ENCODE measurements around the gene EPHB2.

Gene EPHB2

DNA sequence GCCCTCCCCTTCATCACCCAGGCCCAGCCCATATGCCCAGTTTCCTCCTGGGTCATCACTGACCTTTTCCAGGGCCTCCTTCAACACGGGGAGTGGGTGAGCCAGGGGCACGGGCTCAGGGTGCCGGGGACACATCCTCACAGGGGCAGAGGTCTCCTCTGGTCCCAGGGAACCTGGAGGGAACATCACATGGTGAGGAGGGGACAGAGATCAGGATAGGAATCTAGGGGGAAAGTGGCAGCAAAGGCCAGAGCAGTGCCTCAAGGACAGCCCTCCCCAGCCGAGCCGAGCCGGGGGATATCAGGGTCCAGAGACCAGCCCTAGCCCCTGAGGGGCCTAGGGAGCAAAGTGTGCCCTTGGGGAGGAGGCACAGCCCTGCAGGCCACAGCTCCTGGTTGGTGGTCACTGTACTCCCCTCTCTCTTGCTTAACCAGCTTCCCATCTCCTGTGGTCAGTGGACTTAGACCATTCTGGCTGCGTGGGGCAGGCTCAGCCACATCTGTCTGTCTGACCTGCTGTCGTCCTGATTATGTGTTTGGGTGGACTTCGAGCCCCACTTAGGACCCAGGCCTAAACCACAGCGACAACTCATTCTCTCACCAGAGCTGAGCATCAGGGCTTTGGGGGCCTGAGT lies 252.5 kb downstream of the EPHB2 start:
- no peak for FAIRE-seq

DNA sequence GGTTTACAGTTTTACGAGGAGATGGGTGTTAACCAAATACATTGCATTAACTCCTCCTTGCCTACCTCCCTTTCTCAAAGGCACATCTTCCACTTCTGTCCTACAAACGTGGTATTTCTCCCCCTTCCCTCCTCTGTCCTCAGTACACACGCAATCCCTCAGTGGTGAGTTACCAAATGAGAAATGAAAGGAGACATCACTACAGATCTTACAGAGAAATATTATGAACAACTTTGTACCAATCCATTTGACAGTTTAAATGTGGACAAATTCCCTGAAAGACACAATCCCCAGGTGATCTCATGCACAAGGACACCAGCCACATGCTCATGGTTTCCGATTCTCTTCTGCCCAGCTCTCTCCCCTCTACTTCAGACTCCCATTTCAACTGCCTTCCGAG lies 255.7 kb downstream of the EPHB2 start:
- FAIRE-seq: no peak

DNA sequence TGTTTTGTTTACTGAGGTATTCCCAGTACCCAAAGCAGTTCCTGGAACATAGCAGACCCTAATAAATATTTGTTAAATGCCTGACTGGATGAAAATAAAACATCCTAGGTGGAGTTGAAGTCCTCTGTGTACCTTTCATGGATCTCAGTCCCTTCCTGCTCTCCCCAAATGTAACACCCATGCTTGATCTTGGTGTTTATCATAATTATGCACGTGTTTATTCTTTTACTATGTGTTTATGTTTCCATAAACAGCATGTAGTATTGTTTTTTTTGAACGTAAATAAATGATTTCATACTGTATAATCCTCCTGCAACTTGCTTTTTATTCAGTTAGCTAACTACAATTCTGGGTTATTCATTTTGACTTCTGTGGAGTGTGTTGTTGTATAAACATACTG lies 257.2 kb downstream of the EPHB2 start:
- FAIRE-seq: no peak

DNA sequence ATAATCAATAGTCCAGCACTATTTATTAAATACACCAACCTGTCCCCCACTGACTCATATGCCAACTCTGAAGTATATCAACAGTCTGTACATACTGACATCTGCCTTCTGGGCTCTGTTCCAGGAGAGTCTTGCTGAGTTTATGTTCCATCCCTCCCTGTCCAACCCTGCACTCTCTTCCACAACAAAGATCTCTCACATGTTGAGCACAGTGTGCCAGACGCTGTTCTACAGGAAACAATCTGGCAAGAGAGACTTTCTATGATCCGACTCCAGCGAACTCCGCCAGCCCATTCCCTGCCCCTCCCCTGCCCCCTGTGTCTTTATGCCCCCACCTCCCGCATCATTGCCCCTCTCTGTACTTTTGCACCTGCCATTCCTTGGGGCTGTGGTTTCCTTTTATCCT lies 258.7 kb downstream of the EPHB2 start:
- FAIRE-seq: no peak

DNA sequence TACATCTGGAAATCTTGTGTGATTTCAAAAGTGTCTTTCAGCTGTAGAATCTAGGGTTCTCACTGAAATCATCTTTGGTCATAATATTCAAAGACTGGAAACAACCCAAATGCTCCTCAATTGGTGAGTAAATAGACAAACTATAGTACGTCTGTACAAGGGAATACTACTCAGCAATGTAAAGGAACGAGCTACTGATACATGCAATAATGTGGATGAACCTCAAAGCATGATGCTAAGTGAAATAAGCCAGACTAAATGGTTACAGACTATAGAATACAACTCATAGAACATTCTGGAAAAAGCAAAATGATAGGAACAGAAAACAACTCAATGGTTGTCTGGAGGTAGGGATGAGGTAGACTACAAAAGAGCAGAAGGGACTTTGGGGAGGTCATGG lies 259.5 kb downstream of the EPHB2 start:
- FAIRE-seq: no peak
